ENCODE measurements around the gene ZNF846.
A peak's percentile ranks its signal among the peaks of the same experiment; 100 is the strongest.
"Not testable (repeated sequence)": the region's sequence is repeated elsewhere in the genome, so short reads cannot be mapped to it uniquely, and the experiment has no call there.

The ZNF846 gene

DNA sequence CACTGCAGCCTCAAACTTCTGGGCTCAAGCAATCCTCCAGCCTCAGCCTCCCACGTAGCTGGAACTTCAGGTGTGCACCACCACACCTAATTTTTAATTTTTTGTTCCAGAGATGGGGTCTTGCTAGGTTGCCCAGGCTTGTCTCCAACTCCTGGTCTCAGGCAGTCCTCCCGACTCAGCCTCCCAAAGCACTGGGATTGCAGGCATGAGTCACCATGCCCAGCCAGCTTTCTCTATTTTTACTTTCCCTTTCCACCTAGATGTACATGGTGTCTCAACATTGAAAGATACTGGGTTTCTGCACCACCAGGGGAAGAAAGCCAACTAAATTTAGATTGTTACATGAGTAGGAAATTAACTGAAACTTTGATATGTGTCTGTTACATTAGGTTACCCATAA lies 13.8 kb upstream of the ZNF846 start:
- no peak for DNase-seq

DNA sequence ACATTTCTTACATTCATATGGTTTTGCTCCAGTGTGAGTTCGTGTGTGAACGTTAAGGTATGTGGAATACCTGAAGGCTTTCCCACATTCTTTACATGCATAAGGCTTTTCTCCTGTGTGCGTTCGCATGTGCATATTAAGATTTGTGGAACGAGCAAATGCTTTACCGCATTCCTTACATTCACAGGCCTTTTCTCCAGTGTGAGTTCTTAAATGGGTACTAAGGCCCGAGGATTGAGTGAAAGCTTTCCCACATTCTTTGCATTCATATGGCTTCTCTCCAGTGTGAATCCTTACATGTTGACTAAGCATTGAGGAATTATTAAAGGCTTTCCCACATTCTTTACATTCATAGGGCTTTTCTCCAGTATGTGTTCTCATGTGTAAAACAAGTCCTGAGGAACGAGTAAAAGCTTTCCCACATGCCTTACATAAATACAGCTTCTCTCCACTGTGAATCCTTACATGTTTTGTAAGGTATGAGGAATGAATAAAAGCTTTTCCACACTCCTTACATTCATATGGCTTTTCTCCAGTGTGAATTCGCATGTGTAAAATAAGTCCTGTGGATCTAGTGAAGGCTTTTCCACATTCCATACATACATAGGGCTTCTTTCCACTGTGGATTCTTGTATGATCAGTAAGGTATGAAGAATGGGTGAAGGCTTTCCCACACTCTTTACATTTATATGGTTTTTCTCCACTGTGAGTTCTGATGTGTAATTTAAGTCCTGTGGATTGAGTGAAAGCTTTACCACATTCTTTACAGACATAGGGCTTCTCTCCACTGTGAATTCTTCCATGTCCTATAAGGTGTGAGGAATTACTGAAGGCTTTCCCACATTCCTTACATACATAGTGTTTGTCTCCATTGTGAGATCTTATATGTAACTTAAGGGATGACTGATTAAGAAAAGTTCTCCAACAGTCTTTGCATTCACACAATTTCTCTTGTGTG lies 10.7 kb downstream of the ZNF846 start:
- no peak for DNase-seq

DNA sequence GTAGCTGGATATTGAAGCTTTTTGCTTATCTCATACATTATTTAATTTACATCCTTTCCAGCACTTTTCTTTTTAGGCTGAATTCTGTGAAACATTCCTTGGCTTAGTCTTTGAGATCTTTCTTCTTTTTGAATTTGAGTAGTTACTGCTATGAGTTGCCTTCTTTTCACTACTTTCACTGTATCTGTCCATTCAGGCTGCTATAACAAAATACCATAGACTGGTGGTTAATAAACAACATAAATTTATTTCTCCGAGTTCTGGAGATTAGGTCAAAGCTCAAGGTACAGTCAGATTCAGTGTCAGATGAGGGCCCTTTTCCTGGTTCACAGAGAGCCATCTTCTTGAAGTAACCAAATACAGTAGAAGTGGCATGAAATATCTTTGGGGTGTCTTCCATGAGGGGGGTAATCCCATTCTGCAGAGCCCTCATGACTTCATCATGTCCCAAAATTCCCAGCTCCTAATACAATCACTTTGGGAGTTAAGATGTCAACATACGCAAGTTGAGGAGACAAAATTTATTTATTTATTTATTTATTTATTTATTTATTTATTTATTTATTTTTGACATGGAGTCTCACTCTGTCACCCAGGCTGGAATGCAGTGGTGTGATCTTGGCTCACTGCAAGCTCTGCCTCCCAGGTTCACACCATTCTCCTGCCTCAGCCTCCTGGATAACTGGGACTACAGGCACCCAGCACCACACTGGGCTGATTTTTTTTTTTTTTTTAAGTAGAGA lies 15.7 kb downstream of the ZNF846 start:
- DNase-seq, result no peak

DNA sequence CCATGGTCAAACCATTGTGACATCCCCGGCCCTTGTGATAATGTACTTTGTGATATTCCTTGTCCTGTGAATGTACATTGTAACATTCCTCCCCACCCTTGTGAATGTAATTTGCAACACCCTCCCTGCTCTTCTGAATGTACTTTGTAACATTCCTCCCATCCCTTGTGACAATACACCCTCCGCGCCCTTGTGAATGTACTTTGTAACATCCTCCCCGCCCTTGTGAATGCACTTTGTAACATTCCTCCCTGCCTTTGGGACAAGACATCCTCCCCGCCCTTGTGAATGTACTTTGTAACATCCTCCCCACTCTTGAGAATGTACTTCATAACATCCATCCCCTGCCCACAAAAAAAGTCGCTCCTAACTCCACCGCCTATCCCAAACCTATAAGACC lies 17.1 kb downstream of the ZNF846 start:
- DNase-seq, result no peak

DNA sequence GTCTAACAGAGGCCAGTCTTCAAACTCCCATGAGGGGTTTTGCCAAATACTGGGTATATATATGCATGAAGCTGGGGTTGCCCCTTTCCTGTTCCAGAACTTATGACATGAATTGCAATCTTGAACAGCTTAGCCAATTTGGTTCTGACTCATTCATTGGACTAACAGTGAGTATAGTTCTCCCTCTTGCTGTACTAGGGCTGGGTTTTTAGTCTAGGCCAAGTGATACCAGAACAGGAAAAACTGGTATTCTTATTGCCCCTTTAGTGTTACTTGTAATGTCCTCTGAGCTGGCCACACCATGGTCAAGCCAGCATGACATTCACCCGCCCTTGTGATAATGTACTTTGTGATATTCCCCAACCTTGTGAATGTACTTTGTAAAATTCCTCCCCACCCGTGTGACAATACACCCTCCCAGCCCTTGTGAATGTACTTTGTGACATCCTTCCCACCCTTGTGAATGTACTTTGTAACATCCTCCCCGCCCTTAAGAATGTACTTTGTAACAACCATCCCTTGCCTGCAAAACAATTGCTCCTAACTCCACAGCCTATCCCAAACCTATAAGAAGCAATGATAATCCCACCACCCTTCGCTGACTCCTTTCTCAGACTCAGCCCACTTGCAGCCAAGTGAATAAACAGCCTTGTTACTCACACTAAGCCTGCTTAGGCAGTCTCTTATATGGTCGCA lies 26.9 kb downstream of the ZNF846 start:
- no peak for DNase-seq

DNA sequence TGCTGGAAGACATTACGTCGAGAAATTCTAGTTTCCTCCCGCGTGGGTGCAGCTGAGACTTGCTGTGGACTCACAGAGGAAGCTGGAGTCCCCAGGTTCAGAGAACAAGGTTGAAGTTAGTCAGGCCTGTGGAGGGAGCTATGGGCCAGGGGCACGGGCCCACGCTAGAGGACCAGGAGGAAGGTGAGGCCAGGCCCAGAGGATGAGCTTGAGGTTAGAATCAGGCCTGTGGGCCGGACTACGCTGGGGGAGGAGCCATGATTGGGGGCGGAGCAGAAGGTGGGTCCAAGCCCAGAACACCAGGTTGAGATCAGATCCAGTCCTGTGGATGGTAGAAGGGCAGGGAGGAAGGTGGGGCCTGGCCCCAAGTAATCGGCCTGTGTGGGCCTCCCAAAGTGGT lies 32.6 kb downstream of the ZNF846 start:
- DNase-seq, result no peak

DNA sequence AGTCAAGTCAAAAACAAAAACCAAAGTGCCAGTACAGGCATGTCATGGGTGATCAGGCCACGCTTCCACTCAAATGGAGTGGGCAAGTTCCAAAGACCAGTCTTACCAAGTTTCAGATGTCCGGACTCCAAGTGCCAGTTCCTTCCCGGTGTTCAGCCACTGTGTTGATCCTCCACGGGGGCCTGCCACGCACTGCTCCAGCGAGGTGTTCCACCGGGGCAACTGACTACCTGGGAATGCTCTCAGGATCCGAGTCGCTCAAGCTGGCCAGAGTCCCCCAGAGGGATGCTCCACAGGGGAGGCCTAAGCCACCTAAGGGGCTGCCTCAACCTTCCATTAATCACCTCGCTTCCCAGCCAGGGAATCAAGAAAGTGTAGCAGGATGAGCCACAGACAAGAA lies 38.5 kb downstream of the ZNF846 start:
- DNase-seq, result not testable (repeated sequence)

DNA sequence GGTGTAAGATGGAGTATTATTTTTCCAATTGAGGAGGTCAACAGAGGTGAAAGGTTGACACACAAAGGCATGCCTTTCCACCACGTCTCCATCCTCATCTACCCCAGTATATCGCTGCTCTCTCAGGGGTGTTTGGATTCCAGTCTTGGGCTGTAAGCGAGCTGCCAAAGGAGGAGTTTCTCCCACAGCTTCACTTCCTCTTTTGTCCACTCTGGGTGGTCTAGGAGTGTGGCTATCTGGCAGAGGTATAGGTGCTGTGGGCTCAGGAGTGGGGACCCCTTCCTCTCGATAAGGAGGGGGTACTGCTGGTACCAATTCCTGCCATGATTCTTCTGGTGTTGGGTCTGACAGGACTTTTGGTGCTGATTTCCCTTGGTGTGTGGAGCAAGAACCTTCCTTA lies 39.4 kb downstream of the ZNF846 start:
- no peak for DNase-seq

DNA sequence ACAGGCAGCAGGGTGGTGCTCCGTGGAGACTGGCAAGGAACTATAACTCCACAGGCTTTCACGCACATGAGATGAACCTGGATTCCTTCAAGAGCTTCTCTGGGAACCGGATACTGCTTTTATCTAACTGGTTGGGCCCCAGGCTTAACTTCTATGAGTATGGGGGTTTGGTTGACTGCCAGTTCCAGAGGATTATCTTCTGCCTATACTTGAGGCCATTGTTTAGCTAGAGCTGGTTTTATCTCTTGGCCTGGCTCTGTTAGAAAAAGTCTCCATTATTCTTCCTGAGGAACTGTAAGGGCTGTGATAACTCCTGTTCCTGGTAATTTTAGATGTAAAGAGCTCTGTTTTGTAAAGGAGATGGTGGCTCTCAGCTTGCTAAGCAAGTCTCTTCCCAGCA lies 40.9 kb downstream of the ZNF846 start:
- no peak for DNase-seq

DNA sequence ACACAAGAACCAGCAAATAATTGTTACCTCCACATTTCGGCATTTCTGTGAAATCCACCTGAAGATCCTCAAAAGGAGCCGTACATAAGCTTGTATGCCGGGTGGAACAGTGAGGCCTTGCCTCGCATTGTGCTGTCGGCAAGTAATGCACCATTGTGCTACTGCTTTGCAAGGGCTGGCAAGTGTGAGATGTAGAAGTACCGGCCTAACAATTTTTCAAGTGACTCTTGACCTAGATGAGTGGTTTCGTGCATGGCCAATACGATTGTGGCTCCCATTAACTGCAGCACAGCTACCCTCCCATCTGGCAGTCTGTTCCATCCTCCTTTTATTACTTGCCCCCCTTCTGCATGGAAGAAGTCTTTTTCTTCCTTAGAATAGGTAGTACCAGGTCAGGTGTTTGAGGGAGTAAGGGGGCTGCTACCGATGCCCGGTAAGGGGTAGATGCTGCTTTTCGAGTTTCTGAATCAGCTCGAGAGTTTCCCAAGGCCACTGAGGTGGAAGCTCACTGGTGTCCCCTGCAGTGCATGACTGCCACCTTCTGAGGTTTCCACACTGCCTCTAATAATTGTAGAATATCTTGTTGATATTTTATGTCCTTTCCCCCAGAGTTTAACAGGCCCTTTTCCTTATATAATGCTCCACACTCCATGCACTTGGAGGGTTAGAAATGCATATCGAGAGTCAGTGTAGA lies 42.9 kb downstream of the ZNF846 start:
- DNase-seq, result peak; percentile 83

DNA sequence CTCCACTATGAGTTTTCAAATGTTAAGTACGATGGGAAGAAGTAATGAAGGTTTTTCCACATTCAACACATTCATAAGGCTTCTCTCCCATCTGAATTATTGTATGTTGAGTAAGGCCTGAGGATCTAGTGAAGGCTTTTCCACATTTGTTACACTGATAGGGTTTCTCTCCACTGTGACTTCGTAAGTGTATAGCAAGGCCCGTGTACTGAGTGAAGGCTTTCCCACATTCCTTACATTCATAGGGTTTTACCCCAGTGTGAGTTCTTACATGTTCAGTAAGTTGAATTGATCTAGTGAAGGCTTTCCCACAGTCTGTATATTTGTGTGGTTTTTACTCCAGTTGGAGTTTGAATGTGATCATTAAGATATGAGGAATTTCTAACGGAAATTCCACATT lies 44.4 kb downstream of the ZNF846 start:
- DNase-seq, result no peak

DNA sequence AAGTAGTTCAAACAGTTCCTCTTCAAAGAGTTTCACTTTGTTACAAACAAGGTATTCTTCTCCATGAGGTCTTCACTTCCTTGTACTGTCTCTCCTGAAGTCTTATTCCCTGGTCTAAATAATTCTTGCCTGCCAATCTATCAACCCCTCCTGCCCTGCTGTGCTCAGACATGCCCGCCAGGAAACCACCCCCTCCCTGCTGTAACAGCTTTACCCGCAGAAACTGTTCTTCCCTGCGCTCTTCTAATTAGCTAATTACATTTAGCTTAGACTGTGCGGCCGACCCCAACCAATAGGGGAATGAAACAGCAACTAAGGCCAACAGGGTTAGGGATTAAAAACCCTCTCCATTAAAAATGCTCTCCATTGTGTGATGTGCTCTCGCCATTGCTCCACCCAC lies 46.7 kb downstream of the ZNF846 start:
- no peak for DNase-seq

DNA sequence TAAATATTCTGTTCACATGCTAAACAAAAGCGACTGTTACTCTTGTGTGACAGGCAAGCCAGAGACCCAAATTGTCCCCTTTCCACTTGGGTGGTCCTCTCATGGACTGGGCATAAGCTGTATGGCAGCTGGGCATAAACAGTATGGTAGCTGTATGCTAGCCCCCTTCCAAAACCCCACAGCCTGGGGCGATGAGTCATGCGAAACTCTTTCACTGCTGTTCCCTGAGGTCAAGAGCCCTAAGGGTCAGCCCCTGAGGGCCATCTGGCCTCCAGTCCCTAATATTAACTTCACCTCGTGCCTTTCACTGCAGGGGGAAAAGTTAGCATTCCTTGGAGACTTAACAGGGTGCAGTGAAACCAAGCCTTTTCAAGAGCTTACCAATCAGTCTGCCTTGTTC lies 48.0 kb downstream of the ZNF846 start:
- DNase-seq, result no peak

DNA sequence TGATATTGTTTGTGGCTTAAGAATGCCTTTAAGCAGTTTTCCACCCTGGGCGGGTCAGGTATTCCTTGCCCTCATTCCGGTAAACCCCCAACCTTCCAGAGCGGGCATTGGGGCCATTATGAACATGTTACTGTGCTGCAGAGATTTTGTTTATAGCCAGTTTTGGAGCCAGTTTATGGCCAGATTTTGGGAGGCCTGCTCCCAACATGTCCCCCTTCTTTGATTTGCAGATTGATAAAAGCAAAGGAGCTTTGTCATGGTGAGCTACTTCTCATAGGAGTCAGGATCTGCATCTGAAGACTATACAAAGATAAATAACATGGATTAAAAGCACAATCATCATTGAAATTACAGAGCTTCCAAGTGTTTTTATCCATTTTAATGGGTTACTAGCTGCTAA lies 56.7 kb downstream of the ZNF846 start:
- no peak for DNase-seq

DNA sequence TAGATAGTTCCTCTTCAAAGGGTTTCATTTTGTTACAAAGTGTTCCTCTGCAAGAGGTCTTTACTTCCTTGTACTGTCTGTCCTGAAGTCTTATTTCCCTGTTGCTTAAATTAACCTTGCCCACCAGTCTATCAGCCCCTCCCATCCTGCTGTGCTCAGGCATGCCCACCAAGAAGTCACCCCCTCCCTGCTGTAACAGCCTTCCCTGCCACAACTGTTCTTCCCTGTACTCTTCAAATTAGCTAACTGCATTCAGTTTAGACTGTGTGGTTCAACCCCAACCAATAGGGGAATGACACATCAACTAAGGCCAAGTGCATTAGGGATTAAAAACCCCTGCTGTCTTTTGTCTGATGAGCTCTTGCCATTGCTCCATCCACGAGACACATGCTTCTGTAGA lies 59.2 kb downstream of the ZNF846 start:
- DNase-seq, result no peak

DNA sequence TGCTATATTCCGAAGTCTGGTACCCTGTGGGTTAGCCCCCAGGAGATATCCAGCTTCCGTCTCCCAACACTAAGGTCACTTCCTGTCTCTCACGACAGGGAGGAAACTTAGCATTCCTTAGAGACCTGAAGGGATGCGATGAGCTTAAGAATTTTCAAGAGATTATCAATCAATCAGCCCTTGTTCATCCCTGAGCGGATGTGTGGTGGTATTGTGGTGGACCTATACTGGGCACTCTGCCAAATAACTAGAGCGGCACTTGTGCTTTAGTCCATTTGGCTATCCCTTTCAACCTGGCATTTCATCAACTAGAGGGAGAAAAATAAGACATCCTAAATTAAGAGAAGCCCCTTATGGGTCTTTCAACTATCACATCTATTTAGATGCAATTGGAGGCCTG lies 62.7 kb downstream of the ZNF846 start:
- no peak for DNase-seq

DNA sequence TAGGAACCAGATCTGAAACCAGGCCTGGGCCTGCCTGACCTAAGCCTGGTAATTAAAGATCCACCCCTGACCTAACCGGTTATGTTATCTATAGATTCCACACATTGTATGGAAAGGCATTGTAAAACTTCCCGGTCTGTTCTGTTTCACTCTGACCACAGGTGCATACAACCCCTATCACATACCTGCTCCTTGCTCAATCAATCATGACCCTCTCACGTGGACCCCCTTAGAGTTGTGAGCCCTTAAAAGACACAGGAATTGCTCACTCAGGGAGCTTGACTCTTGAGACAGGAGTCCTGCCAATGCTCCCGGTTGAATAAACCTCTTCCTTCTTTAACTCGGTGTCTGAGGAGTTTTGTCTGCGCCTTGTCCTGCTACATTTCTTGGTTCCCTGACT lies 66.4 kb downstream of the ZNF846 start:
- DNase-seq, result no peak
